Uterus (tissue), 2 donors: Measurements from ENCODE around the gene ZBTB2.
"Not testable (repeated sequence)": the region's sequence is repeated elsewhere in the genome, so short reads cannot be mapped to it uniquely, and the experiment has no call there.

Experiments used
- CTCF ChIP-seq, 4 experiments: fragments of 200-600 bp in 2 of 4; fragments of 450-650 bp in 2 of 4; sonication (generic) in 2 of 4; IDR thresholded peaks; one replicate each; pipeline ENCODE4 v1.5.1; 2016 to 2019; ENCODE audit warnings: antibody characterized with exemption in 4 of 4, mild to moderate bottlenecking in 2 of 4, moderate library complexity in 1 of 4
- POLR2A ChIP-seq, 2 donors: fragments of 450-650 bp; IDR thresholded peaks; one replicate each; pipeline ENCODE4 v1.6.1; 2016; ENCODE audit warnings: antibody characterized with exemption in 2 of 2, mild to moderate bottlenecking in 1 of 2, moderate library complexity in 1 of 2

GRCh38 chr6:151315661-151316060, 75.7 kb downstream of the ZBTB2 start:
- not testable (repeated sequence) for TF ChIP-seq CTCF, POLR2A (IDR thresholded peaks at IDR 0.05)
